HFFc6 (cell line): ENCODE data around the gene ART4. TPM values are rescaled to one million over a fixed set of nuclear protein-coding genes. Genes with fewer than 3 reads are reported as not detected.
A peak's percentile ranks its signal among the peaks of the same experiment; 100 is the strongest.

ENCODE experiments used
- DNase-seq: peaks from one replicate; pipeline ENCODE4 v3.0.0-alpha.2; 2018
- H3K27ac Mint-ChIP-seq: 2 replicates; pipeline ENCODE4 v1.8.0; 2020; ENCODE audit warnings: mild to moderate bottlenecking, mixed read lengths
- H3K27me3 Mint-ChIP-seq: 2 replicates; pipeline ENCODE4 v1.8.0; 2021; ENCODE audit warnings: mild to moderate bottlenecking, moderate library complexity, mixed read lengths; ENCODE audit not compliant: insufficient read depth
- H3K36me3 Mint-ChIP-seq: 2 replicates; pipeline ENCODE4 v1.8.0; 2021; ENCODE audit warnings: low read depth, mixed read lengths
- H3K4me1 Mint-ChIP-seq: 2 replicates; pipeline ENCODE4 v1.8.0; 2020; ENCODE audit warnings: low read depth, mixed read lengths
- H3K4me3 Mint-ChIP-seq: 2 replicates; pipeline ENCODE4 v1.8.0; 2020; ENCODE audit warnings: mild to moderate bottlenecking, moderate library complexity, mixed read lengths
- H3K9me3 Mint-ChIP-seq: 2 replicates; pipeline ENCODE4 v1.8.0; 2020; ENCODE audit warnings: mild to moderate bottlenecking, mixed read lengths
- CTCF ChIP-seq: fragments of 200-600 bp; sonication (generic); IDR thresholded peaks from 2 replicates; pipeline ENCODE4 v1.5.0; 2021; ENCODE audit warnings: antibody characterized with exemption, mild to moderate bottlenecking
- long read RNA-seq: library from polyadenylated mRNA; unstranded; transcript quantifications from one replicate; pipeline ENCODE4 v2.0.0, GENCODE V29; 2019
- total RNA-seq, 6 experiments: library from RNA; stranded (reverse); fragmentation: NEBNext Ultra II Directional; extraction: Animal tissue kit (Norgen Biotek cat#: 25700); gene quantifications; 2 replicates in 1 of 6; 3 replicates in 5 of 6; pipeline ENCODE4 v1.2.3, GENCODE V29; 2021

The ART4 gene
- not detected for total RNA-seq
- long read RNA-seq = 0 reads

GRCh38 chr12:14843425-14843887 lies at the start of gene ART4:
ART4 (minus strand) TSS chr12:14843526; CDS start chr12:14843113, 413 bp downstream.
- TF ChIP-seq CTCF = no peak
- no peaks in the 10 kb centered on the region for H3K9me3 Mint-ChIP-seq
- no peak within 1 kb of the TSS for H3K27ac Mint-ChIP-seq
- no peak for DNase-seq
- H3K27me3 Mint-ChIP-seq = no peaks in the 10 kb centered on the region
- H3K4me1 Mint-ChIP-seq = peaks cover 34% of the 10 kb centered on the region
- H3K36me3 Mint-ChIP-seq = no peaks in the 10 kb centered on the region
- H3K4me3 Mint-ChIP-seq = no peak within 1 kb of the TSS

- peak; percentile 41 for DNase-seq
- Mint-ChIP-seq H3K9me3 (no peaks in the 10 kb centered on the region), H3K4me1 (peaks cover 7% of the 10 kb centered on the region; the same call in 1 of the 2 replicates), H3K4me3 (no peak overlapping the region), H3K27me3 (peaks cover 16% of the 10 kb centered on the region), H3K27ac (no peak overlapping the region), H3K36me3 (no peaks in the 10 kb centered on the region)
- TF ChIP-seq CTCF = peak; percentile 48; the same call in 1 of the 2 replicates
These were observed 49.6 kb upstream of the ART4 start for GRCh38 chr12:14892726-14893505.

GRCh38 chr12:14890701-14891100 lies 47.4 kb upstream of the ART4 start:
- Mint-ChIP-seq H3K9me3 (no peaks in the 10 kb centered on the region), H3K27me3 (peaks cover 16% of the 10 kb centered on the region), H3K4me1 (peaks cover 7% of the 10 kb centered on the region), H3K4me3 (no peak overlapping the region), H3K36me3 (no peaks in the 10 kb centered on the region), H3K27ac (no peak overlapping the region)
- TF ChIP-seq CTCF = no peak
- DNase-seq = no peak

GRCh38 chr12:14886271-14886670 lies 42.9 kb upstream of the ART4 start:
- Mint-ChIP-seq H3K4me3 (no peak overlapping the region; the same call in 1 of the 2 replicates), H3K36me3 (no peaks in the 10 kb centered on the region), H3K27ac (no peak overlapping the region), H3K27me3 (peaks cover 22% of the 10 kb centered on the region), H3K4me1 (peaks cover 21% of the 10 kb centered on the region), H3K9me3 (no peaks in the 10 kb centered on the region)
- no peak for DNase-seq
- no peak for TF ChIP-seq CTCF

- no peak for DNase-seq
- Mint-ChIP-seq H3K9me3 (no peaks in the 10 kb centered on the region), H3K4me3 (peak within 1 kb of the TSS; percentile 66), H3K36me3 (no peaks in the 10 kb centered on the region), H3K27me3 (peaks cover 19% of the 10 kb centered on the region), H3K27ac (no peak within 1 kb of the TSS), H3K4me1 (peaks cover 21% of the 10 kb centered on the region)
- no peak for TF ChIP-seq CTCF
These were observed 42.4 kb upstream of the ART4 start, which contains the start of gene MGP for GRCh38 chr12:14885718-14886221. MGP (minus strand) TSS chr12:14885854; CDS start chr12:14885791, 63 bp downstream.
